ENCODE data around the gene BAIAP2. TPM values are rescaled to one million over a fixed set of nuclear protein-coding genes. Genes with fewer than 3 reads are reported as not detected.

BAIAP2 gene
- total and polyA plus RNA-seq, 2 of the 13 experiments (the other 11 are each of a cell fraction or from before 2014, with no cell fraction given): 22.5 to 24.0 TPM

DNA sequence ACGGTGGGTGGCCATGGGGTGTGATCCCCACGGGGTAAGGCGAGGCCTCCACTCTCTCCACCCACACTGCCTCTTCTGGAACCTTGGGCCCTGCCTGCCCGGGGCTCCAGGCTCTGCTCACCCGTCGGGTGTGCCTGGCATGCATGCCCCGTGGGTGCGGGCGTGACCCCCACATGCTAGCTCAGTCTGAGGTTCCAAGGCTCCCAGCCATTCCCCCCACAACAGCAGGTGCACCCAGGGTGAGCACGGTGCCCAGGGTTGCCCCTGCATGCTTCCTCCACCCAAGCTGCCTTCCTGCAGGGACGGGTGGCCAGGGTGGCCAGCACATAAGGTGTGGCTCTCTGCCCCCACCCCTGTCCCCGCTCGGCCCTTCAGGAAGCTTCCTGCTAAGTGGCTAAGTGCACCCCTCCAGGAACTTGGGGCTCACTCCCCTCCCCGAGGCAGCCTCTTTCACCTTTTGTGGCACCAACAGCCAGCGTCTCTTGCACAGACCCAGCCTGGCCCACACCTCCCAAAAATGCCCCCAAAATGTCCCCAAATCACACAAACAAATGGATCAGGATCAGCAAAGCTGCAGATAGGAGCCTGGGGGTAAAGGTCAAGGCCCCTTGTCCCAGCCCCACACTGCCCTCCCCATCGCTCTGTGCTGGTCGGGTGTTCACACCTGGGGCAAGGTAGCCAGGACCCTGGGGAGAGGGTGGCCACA lies 108.9 kb downstream of the BAIAP2 start (continued):
- TF ChIP-seq, protein P1, sequence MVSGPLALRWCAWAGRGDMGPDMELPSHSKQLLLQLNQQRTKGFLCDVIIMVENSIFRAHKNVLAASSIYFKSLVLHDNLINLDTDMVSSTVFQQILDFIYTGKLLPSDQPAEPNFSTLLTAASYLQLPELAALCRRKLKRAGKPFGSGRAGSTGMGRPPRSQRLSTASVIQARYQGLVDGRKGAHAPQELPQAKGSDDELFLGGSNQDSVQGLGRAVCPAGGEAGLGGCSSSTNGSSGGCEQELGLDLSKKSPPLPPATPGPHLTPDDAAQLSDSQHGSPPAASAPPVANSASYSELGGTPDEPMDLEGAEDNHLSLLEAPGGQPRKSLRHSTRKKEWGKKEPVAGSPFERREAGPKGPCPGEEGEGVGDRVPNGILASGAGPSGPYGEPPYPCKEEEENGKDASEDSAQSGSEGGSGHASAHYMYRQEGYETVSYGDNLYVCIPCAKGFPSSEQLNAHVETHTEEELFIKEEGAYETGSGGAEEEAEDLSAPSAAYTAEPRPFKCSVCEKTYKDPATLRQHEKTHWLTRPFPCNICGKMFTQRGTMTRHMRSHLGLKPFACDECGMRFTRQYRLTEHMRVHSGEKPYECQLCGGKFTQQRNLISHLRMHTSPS (CRISPR knock-in tag; IDR thresholded peaks at IDR 0.05; ENCODE audit: low read depth): no peak
- TF ChIP-seq, protein P2, sequence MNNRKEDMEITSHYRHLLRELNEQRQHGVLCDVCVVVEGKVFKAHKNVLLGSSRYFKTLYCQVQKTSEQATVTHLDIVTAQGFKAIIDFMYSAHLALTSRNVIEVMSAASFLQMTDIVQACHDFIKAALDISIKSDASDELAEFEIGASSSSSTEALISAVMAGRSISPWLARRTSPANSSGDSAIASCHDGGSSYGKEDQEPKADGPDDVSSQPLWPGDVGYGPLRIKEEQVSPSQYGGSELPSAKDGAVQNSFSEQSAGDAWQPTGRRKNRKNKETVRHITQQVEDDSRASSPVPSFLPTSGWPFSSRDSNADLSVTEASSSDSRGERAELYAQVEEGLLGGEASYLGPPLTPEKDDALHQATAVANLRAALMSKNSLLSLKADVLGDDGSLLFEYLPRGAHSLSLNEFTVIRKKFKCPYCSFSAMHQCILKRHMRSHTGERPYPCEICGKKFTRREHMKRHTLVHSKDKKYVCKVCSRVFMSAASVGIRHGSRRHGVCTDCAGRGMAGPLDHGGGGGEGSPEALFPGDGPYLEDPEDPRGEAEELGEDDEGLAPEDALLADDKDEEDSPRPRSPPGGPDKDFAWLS (CRISPR knock-in tag; IDR thresholded peaks at IDR 0.05; ENCODE audit: borderline replicate concordance): no peak
- TF ChIP-seq HNRNPL (IDR thresholded peaks at IDR 0.05; ENCODE audit: low read depth, low read length) (0 out of 2 replicates have a peak, but pooled peaks have one; percentile 59), RARG (CRISPR knock-in tag; IDR thresholded peaks at IDR 0.05; ENCODE audit: low read depth) (no peak), NR2F6 (IDR thresholded peaks at IDR 0.05) (peak; percentile 50; the same call in 1 of the 2 replicates), NR2F6 (CRISPR knock-in tag; IDR thresholded peaks at IDR 0.05) (0 out of 2 replicates have a peak, but pooled peaks have one; percentile 16), ZNF782 (CRISPR knock-in tag; IDR thresholded peaks at IDR 0.05; ENCODE audit: borderline replicate concordance) (no peak), CHD2 (IDR thresholded peaks at IDR 0.05; ENCODE audit: low read depth, low read length) (no peak), MAZ (IDR thresholded peaks at IDR 0.05; ENCODE audit: borderline replicate concordance, low read depth, low read length) (no peak), MAZ (CRISPR knock-in tag; IDR thresholded peaks at IDR 0.05; ENCODE audit: low read depth) (no peak), KAT8 (CRISPR knock-in tag; IDR thresholded peaks at IDR 0.05) (no peak), HDAC6 (IDR thresholded peaks at IDR 0.05; ENCODE audit: low read depth, low read length) (no peak), SIX1 (CRISPR knock-in tag; IDR thresholded peaks at IDR 0.05; ENCODE audit: borderline replicate concordance) (no peak), NFIC (IDR thresholded peaks at IDR 0.05; ENCODE audit: low read length) (no peak), ZNF790 (CRISPR knock-in tag; IDR thresholded peaks at IDR 0.05; ENCODE audit: borderline replicate concordance) (no peak), ZNF354B (CRISPR knock-in tag; IDR thresholded peaks at IDR 0.05) (no peak), ZMYM3 (CRISPR knock-in tag; IDR thresholded peaks at IDR 0.05) (no peak)
- TF ChIP-seq, protein P3, sequence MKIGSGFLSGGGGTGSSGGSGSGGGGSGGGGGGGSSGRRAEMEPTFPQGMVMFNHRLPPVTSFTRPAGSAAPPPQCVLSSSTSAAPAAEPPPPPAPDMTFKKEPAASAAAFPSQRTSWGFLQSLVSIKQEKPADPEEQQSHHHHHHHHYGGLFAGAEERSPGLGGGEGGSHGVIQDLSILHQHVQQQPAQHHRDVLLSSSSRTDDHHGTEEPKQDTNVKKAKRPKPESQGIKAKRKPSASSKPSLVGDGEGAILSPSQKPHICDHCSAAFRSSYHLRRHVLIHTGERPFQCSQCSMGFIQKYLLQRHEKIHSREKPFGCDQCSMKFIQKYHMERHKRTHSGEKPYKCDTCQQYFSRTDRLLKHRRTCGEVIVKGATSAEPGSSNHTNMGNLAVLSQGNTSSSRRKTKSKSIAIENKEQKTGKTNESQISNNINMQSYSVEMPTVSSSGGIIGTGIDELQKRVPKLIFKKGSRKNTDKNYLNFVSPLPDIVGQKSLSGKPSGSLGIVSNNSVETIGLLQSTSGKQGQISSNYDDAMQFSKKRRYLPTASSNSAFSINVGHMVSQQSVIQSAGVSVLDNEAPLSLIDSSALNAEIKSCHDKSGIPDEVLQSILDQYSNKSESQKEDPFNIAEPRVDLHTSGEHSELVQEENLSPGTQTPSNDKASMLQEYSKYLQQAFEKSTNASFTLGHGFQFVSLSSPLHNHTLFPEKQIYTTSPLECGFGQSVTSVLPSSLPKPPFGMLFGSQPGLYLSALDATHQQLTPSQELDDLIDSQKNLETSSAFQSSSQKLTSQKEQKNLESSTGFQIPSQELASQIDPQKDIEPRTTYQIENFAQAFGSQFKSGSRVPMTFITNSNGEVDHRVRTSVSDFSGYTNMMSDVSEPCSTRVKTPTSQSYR (CRISPR knock-in tag; IDR thresholded peaks at IDR 0.05; ENCODE audit: borderline replicate concordance): no peak
- TF ChIP-seq, protein P4, sequence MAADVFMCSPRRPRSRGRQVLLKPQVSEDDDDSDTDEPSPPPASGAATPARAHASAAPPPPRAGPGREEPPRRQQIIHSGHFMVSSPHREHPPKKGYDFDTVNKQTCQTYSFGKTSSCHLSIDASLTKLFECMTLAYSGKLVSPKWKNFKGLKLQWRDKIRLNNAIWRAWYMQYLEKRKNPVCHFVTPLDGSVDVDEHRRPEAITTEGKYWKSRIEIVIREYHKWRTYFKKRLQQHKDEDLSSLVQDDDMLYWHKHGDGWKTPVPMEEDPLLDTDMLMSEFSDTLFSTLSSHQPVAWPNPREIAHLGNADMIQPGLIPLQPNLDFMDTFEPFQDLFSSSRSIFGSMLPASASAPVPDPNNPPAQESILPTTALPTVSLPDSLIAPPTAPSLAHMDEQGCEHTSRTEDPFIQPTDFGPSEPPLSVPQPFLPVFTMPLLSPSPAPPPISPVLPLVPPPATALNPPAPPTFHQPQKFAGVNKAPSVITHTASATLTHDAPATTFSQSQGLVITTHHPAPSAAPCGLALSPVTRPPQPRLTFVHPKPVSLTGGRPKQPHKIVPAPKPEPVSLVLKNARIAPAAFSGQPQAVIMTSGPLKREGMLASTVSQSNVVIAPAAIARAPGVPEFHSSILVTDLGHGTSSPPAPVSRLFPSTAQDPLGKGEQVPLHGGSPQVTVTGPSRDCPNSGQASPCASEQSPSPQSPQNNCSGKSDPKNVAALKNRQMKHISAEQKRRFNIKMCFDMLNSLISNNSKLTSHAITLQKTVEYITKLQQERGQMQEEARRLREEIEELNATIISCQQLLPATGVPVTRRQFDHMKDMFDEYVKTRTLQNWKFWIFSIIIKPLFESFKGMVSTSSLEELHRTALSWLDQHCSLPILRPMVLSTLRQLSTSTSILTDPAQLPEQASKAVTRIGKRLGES (CRISPR knock-in tag; IDR thresholded peaks at IDR 0.05; ENCODE audit: borderline replicate concordance): no peak
